GM12875 (cell line): ENCODE measurements around the gene OSCAR.

Experiments
- H3K4me3 ChIP-seq: one replicate; pipeline ENCODE4 v1.5.1; 2011; ENCODE audit warnings: low read depth, low read length, control low read depth
- TF ChIP-seq, protein P1 (sequence below): IDR thresholded peaks from 2 replicates; pipeline ENCODE4 v1.5.1; 2011; ENCODE audit warnings: low read depth, mild to moderate bottlenecking, control low read depth, inconsistent platforms, low read length, moderate library complexity, borderline replicate concordance; ENCODE audit not compliant: insufficient read depth

The OSCAR gene

DNA sequence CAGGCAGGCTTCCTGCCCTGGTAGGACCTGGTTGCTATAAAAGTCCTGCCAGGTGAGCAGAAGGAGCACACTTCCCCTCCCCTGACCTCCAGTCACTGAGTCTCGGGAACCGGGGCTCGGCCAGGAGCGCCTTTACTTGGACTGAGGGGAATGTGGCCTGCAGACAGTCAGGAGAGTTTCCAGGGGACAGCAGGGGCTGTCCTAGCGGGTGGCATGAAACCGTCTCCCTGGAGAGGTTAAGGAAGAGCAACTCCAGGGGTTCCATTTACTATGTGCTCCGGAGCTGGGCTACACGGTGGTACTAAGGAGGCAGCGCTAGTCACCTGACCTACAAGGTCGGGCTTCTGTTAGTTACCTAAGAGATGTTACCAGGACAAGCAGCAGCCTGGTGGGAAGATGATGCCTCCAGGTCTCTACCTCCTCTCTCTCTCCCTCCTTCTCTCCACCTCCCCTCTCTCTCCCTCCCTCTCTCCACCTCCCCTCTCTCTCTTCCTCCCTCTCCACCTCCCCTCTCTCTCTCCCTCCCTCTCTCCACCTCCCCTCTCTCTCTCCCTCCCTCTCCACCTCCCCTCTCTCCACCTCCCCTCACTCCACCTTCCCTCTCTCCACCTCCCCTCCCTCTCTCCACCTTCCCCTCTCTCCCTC lies 32.8 kb upstream of the OSCAR start:
- TF ChIP-seq, protein P1, sequence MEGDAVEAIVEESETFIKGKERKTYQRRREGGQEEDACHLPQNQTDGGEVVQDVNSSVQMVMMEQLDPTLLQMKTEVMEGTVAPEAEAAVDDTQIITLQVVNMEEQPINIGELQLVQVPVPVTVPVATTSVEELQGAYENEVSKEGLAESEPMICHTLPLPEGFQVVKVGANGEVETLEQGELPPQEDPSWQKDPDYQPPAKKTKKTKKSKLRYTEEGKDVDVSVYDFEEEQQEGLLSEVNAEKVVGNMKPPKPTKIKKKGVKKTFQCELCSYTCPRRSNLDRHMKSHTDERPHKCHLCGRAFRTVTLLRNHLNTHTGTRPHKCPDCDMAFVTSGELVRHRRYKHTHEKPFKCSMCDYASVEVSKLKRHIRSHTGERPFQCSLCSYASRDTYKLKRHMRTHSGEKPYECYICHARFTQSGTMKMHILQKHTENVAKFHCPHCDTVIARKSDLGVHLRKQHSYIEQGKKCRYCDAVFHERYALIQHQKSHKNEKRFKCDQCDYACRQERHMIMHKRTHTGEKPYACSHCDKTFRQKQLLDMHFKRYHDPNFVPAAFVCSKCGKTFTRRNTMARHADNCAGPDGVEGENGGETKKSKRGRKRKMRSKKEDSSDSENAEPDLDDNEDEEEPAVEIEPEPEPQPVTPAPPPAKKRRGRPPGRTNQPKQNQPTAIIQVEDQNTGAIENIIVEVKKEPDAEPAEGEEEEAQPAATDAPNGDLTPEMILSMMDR: no peak
- no peak overlapping the region for H3K4me3 ChIP-seq

DNA sequence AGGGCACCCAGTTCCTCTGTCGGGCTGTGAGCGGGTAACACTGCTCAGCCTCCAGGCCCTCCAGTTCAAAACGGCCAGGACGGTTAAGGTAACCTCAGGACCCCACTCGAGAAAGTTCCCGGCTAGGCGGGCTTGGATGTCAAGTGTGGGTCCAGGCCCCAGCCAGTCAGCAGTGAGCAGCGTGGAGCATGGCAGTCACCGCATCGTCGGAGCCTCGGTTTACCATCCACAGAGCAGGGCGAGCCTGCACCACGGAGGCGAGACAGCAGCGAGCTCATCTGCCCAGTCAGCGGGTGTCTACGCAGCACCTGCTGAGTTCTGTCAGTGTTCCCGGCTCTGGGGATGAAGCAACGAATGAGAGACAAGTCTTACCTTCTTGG lies 29.0 kb upstream of the OSCAR start:
- TF ChIP-seq, protein P1: no peak
- H3K4me3 ChIP-seq: no peak overlapping the region

DNA sequence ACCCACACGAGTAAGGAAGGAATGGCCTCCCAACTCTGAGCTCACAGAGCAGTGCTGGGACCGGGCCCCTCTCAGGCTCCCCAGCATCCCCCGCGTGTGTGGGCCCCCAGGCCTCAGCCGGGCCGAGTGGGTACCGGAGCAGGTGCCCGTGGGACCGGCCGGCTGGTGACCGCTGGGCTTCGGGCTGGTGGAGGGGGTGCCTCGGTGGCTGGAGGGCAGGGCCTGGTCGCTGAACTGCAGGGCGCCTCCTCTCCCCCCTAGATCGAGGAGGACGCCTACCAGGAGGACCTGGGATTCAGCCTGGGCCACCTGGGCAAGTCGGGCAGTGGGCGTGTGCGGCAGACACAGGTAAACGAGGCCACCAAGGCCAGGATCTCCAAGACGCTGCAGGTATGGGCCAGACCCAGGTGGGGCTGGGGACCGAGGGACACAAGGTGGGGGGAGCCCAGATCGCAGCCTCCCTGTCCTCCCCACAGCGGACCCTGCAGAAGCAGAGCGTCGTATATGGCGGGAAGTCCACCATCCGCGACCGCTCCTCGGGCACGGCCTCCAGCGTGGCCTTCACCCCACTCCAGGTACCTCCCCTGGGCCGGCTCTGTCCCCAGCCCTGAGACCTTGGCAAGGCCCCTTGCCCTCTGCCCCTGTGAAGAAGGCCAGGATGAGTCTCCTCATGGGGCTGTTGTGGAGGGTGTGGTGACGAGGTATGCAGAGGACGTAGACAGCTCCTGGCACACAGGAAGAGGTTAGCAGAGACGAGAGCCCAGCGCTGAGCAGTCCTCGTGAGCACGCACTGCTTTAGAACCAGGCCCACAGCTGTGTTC lies 28.4 kb upstream of the OSCAR start:
- TF ChIP-seq, protein P1: no peak
- no peak overlapping the region for H3K4me3 ChIP-seq

DNA sequence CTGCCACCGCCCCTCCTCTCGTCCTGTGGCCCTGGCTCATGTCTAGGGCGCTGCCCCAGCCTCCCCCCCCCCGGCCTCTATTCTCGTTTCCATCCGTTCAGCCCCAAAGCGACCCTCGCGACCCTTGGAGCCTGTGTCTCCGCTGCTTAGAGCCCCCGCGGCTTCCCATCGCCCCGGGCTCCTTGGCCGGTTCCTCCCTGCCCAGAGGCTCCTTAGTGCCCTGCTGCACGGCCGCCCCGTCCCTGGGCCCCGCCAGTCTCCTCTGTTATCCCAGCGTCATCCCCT lies 27.8 kb upstream of the OSCAR start:
- TF ChIP-seq, protein P1: no peak

DNA sequence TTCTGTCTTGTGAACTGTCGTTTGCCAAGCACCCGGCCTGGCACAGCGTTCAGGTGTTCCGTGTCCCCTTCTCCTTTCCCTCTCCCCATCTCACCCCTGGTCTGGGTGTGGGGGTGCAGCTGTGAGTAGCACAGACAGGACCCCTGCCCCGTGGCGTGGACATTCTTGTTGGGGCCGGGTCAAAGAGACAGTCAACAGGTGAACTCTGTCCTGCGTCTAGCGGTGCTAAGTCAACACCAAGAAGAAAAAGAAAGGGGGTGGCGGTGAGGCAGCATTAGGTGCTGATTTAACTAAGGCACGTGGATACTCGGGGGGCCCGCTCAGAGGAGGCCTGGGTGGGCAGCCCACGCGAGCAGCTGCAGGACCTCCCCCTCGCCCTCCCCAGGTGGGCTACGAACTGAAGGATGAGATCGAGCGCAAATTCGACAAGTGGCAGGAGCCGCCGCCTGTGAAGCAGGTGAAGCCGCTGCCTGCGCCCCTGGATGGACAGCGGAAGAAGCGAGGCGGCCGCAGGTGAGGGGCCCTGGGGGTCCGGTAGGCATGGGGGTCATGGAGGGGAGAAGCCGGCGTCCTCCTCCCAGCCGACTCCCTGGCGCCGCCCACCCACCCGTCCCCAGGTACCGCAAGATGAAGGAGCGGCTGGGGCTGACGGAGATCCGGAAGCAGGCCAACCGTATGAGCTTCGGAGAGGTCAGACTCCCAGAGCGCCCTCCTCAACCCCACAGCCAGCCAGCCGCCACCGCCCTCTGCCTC lies 27.3 kb upstream of the OSCAR start:
- TF ChIP-seq, protein P1: no peak
- H3K4me3 ChIP-seq: no peak overlapping the region

More for the DNA sequence above, 27.8 kb upstream of the OSCAR start:
- no peak overlapping the region for H3K4me3 ChIP-seq

DNA sequence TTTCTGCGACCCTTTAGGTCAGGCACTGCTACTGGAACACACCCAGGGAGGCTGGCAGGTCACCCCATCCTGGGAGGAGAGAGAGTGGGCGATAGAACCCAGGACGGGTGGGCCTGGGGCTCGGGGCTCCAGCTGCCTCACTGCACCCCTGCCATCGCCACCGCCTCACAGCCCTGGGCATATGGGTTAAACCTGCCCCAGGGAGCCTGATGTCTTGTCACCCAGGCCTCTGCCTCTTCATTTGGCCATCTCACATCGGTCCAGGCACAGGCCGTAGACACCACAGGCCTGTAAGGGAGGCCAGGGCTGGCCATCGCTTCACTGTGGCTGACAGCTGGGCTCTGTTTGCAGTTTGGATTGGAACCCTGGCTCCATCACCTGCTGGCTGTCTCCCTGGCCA lies 25.1 kb upstream of the OSCAR start:
- TF ChIP-seq, protein P1: no peak
- no peak overlapping the region for H3K4me3 ChIP-seq
